ENCODE measurements around the gene SCN5A. TPM values are rescaled to one million over a fixed set of nuclear protein-coding genes. Genes with fewer than 3 reads are reported as not detected.

The SCN5A gene
- total and polyA plus RNA-seq, 12 donors = 0.04 to 2.1 (median 0.33) TPM; not detected in 2

DNA sequence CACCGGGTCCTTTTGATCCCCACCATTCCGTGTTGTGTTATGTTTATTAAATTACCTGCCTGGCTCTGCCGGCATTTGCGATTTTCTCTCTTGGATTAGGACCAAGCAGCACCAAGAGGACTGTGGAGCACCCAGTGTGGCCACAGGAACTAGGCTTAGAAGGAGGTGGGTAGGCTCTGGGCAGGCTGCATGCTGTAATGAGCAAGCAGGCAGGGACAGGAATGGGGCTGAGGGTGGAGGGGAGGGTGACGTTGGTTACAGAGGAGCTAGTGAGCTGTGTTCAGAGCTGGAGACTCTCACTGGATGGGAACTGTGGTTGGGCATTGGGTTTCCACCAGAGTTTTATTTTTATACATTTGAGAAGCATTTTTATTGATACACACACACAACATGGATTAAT is 7.9 kb upstream of the SCN5A start:
- no peak overlapping the region for H3K27ac ChIP-seq
- peaks cover 7% of the 10 kb centered on the region for H3K27me3 ChIP-seq
- TF ChIP-seq CTCF (IDR thresholded peaks at IDR 0.05) (no peak), POLR2A (IDR thresholded peaks at IDR 0.05) (no peak)
- intact Hi-C loops (cut with DNase I) = loop anchor here in 1 of 2 donors (10.0 kb wide), 1 partner anchor 133 kb away; no protein-coding TSS in a partner anchor
- H3K36me3 ChIP-seq (replicated peaks in 1 of 2) = no peaks in the 10 kb centered on the region
- 53 to 61% (median 58%) methylated on average over 5 of the region's 5 CpGs for WGBS, 4 donors
- no peaks in the 10 kb centered on the region for H3K4me1 ChIP-seq (replicated peaks in 1 of 2)
- DNase-seq = no peak
- no peak overlapping the region for H3K4me3 ChIP-seq
- peaks cover 0 to under 1% (median 0%) of the 10 kb centered on the region in 3 donors for H3K9me3 ChIP-seq (replicated peaks in 1 of 3)

DNA sequence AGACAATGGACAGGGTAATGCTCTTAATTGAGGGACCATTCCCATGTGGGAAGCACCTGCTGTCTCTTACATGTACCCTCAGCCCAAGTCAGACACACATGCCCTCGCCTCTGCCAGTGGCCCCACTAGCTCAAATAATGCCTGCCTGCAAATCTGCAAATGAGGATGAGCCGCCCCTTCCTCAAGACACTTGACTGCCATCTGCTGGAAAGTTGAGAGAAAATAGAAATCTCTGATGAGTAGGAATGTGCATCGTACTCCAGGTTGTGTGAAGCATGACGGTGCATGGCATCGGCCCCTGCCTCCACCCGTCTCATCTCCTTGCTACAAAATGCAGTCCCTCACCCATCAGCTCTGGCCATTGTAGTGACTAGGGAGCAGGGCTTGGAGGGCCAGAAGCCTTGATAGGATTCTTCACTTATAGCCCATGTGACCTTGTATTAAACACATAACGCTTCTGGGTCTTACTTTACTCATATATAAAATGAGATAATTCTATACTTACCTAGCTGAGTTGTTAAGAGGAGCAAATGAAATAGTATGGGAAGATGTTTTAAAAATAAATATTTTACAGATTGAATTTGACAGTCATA is 6.3 kb upstream of the SCN5A start:
- peak in 2 of 7 donors; percentile 15 to 31 for DNase-seq
- TF ChIP-seq POLR2A (IDR thresholded peaks at IDR 0.05) (no peak), CTCF (IDR thresholded peaks at IDR 0.05) (peak; percentile 29 to 56 (median 44))
- intact Hi-C loops (cut with DNase I) = loop anchor here in 1 of 2 donors (10.0 kb wide), 1 partner anchor 131 kb away; no protein-coding TSS in a partner anchor

GRCh38 chr3:38653685-38654537 is 4.4 kb upstream of the SCN5A start:
- 75 to 90% (median 77%) methylated on average over 6 to 7 of the region's 7 CpGs for WGBS, 4 donors
- Histone ChIP-seq H3K4me3 (no peak overlapping the region), H3K4me1 (replicated peaks in 1 of 2) (peaks cover 4 to 8% of the 10 kb centered on the region in 2 donors), H3K36me3 (replicated peaks in 1 of 2) (no peaks in the 10 kb centered on the region), H3K27me3 (peaks cover 15% of the 10 kb centered on the region), H3K27ac (no peak overlapping the region), H3K9me3 (replicated peaks in 1 of 3) (no peaks in the 10 kb centered on the region)
- no peak for DNase-seq
- TF ChIP-seq POLR2A (IDR thresholded peaks at IDR 0.05) (no peak), CTCF (IDR thresholded peaks at IDR 0.05) (no peak)
- intact Hi-C loops (cut with DNase I) = loop anchor here (5.0 to 10.0 kb wide), 2 partner anchors 127 to 129 kb away; no protein-coding TSS in a partner anchor

More for the DNA sequence above, 6.3 kb upstream of the SCN5A start:
- Histone ChIP-seq H3K9me3 (replicated peaks in 1 of 3) (no peaks in the 10 kb centered on the region), H3K27ac (no peak overlapping the region), H3K36me3 (replicated peaks in 1 of 2) (no peaks in the 10 kb centered on the region), H3K27me3 (peaks cover 11% of the 10 kb centered on the region), H3K4me1 (replicated peaks in 1 of 2) (no peaks in the 10 kb centered on the region), H3K4me3 (no peak overlapping the region)
- 7 to 19% (median 9%) methylated on average over 5 to 7 of the region's 7 CpGs for WGBS, 4 donors

DNA sequence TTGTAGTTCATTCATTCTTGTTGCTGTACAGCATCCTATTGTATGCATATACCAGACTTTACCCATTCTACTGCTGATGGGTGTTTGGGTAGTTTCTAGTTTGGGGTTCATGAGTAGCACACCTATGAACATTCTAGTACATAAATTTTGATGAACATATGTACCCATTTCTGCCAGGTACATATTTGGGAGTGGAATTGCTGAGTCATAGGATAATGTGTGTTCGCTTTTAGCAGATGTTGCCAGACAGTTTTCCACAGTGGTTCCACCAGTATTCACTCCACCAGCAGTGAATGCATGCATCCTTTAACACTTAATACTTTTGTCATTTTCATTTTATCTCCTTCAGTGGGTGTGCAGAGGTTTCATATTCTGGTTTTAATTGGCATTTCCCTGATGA is 3.4 kb upstream of the SCN5A start:
- 81 to 96% (median 91%) methylated on average over 1 of the region's 1 CpG for WGBS, 4 donors
- peaks cover 6 to 10% of the 10 kb centered on the region in 2 donors for H3K4me1 ChIP-seq (replicated peaks in 1 of 2)
- DNase-seq = no peak
- intact Hi-C loops (cut with DNase I) = loop anchor here (5.0 to 10.0 kb wide), 2 partner anchors 126 to 128 kb away; no protein-coding TSS in a partner anchor
- TF ChIP-seq POLR2A (IDR thresholded peaks at IDR 0.05) (no peak), CTCF (IDR thresholded peaks at IDR 0.05) (no peak)
- H3K27me3 ChIP-seq = peaks cover 25% of the 10 kb centered on the region
- H3K27ac ChIP-seq = no peak overlapping the region
- H3K4me3 ChIP-seq = no peak overlapping the region
- H3K36me3 ChIP-seq (replicated peaks in 1 of 2) = no peaks in the 10 kb centered on the region
- H3K9me3 ChIP-seq (replicated peaks in 1 of 3) = no peaks in the 10 kb centered on the region
